Astrocyte (in vitro differentiated cells and primary cell): ENCODE results near the gene RBMXL3.

ENCODE experiments used
- EZH2 ChIP-seq: IDR thresholded peaks from 2 replicates; pipeline ENCODE4 v1.6.1; 2012; ENCODE audit warnings: mild to moderate bottlenecking, low read length, inconsistent platforms; ENCODE audit not compliant: insufficient read depth
- TF ChIP-seq, protein P1 (sequence below): IDR thresholded peaks from 2 replicates; pipeline ENCODE4 v1.5.1; 2011; ENCODE audit warnings: low read depth, mild to moderate bottlenecking, inconsistent platforms, low read length, moderate library complexity; ENCODE audit not compliant: insufficient read depth

DNA sequence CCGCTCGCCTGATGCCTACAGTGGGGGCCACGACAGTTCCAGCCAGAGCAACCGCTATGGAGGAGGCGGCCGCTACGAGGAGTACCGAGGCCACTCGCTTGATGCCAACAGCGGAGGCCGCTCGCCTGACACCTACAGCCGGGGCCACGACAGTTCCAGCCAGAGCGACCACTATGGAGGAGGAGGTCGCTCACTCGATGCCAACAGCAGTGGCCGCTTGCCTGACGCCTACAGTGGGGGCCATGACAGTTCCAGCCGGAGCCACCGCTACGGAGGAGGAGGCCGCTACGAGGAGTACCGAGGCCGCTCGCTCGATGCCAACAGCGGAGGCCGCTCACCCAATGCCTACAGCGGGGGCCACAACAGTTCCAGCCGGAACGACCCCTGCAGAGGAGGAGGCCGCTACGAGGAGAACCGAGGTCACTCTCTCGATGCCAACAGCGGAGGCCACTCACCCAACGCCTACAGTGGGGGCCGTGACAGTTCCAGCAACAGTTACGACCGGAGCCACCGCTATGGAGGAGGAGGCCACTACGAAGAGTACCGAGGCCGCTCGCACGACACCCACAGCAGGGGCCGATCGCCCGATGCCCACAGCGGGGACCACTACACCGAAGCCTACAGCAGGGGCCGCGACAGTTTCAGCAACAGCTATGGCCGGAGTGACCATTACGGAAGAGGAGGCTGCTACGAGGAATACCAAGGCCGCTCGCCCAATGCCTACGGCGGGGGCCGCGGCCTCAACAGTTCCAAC, 2.5 kb downstream of the RBMXL3 start:
- TF ChIP-seq, protein P1, sequence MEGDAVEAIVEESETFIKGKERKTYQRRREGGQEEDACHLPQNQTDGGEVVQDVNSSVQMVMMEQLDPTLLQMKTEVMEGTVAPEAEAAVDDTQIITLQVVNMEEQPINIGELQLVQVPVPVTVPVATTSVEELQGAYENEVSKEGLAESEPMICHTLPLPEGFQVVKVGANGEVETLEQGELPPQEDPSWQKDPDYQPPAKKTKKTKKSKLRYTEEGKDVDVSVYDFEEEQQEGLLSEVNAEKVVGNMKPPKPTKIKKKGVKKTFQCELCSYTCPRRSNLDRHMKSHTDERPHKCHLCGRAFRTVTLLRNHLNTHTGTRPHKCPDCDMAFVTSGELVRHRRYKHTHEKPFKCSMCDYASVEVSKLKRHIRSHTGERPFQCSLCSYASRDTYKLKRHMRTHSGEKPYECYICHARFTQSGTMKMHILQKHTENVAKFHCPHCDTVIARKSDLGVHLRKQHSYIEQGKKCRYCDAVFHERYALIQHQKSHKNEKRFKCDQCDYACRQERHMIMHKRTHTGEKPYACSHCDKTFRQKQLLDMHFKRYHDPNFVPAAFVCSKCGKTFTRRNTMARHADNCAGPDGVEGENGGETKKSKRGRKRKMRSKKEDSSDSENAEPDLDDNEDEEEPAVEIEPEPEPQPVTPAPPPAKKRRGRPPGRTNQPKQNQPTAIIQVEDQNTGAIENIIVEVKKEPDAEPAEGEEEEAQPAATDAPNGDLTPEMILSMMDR, result no peak
- no peak for TF ChIP-seq EZH2
